CD4-positive, alpha-beta T cell treated with Interleukin-15 for 1 hour (primary cell): ENCODE data around the gene MRPL51.
"Not testable (repeated sequence)": the region's sequence is repeated elsewhere in the genome, so short reads cannot be mapped to it uniquely, and the experiment has no call there.

Source experiments
- DNase-seq: peaks from one replicate; pipeline ENCODE4 v3.0.0-alpha.2; 2020

MRPL51 gene

DNA sequence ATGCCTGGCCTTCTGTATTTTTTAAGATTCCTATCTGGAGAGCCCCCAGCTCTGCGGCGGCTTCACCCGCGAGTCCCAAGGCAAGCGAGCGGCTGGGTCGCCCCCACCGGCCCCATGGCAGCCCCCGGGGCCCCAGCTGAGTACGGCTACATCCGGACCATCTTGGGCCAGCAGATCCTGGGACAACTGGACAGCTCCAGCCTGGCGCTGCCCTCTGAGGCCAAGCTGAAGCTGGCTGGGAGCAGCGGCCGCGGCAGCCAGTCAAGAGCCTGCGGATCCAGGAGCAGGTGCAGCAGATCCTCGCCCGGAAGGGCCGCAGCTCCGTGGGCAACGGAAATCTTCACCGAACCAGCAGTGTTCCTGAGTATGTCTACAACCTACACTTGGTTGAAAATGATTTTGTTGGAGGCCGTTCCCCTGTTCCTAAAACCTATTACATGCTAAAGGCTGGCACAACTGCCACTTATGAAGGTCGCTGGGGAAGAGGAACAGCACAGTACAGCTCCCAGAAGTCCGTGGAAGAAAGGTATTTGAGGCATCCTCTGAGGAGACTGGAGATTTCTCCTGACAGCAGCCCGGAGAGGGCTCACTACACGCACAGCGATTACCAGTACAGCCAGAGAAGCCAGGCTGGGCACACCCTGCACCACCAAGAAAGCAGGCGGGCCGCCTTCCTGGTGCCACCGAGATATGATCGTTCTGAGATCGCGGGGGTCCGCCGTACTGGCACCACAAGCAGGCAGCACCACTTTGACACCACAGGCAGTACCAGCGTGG is 15.3 kb downstream of the MRPL51 start:
- DNase-seq: not testable (repeated sequence)

DNA sequence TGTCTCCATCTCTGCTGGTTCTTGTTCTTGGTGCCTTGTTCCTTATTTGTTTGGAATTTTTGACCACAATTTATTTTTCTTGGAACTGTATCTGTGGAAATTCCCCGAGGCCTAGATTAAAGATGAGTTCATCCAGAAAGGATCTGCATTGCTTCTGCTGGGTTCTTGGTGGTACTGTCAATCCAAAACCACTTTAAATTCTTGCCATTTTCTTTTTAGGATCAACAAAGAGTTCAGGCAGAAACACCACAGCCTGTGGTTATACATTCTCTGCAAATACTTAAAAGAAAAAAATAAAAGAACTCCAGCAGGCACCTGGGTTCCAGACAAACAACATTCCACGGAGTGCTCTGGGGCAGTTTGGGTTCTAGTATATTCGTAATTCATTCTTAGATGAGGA is 16.6 kb downstream of the MRPL51 start:
- no peak for DNase-seq

DNA sequence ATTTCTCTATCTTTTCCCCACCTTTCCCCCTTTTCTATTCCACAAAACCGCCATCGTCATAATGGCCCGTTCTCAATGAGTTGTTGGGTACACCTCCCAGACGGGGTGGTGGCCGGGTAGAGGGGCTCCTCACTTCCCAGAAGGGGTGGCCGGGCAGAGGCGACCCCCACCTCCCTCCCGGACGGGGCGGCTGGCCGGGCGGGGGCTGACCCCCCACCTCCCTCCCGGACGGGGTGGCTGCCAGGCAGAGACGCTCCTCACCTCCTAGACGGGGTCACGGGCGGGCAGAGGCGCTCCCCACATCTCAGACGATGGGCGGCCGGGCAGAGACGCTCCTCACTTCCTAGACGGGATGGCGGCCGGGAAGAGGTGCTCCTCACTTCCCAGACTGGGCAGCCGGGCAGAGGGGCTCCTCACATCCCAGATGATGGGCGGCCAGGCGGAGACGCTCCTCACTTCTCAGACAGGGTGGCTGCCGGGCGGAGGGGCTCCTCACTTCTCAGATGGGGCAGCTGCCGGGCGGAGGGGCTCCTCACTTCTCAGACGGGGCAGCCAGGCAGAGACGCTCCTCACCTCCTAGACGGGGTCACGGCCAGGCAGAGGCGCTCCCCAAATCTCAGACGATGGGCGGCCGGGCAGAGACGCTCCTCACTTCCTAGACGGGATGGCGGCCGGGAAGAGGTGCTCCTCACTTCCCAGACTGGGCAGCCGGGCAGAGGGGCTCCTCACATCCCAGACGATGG is 17.7 kb downstream of the MRPL51 start:
- not testable (repeated sequence) for DNase-seq

DNA sequence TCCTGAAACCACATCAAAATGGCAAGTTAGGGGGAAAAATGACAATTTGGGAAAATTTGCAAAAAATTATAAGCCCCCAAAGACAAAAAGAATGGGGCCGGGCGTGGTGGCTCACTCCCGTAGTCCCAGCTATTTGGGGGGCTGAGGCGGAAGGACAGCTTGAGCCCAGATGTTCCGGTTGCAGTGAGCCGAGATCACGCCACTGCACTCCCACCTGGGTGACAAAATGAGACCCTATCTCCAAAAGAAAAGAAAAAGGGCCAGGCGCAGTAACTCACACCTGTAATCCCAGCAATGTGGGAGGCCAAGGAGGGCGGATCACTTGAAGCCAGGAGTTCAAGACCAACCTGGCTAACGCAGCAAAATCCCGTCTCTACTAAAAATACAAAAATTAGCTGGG is 20.6 kb downstream of the MRPL51 start:
- no peak for DNase-seq

DNA sequence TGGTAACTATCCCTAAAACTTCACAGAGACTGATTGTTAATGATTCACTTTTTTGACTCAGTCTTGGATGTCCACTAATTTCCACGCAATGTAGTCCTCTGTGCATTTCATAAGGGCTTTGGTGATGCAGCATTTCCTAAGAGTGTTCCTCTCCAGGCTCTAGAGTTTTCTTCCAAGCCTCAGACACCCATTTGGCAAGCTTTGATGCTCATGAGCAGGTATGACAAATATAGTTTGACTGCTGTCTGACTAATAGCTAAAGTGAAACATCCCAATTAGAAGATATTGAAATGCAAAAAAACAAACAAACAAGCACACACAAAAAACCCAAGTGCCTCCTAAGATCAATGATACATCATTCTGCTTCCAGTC is 21.1 kb downstream of the MRPL51 start:
- DNase-seq: no peak

DNA sequence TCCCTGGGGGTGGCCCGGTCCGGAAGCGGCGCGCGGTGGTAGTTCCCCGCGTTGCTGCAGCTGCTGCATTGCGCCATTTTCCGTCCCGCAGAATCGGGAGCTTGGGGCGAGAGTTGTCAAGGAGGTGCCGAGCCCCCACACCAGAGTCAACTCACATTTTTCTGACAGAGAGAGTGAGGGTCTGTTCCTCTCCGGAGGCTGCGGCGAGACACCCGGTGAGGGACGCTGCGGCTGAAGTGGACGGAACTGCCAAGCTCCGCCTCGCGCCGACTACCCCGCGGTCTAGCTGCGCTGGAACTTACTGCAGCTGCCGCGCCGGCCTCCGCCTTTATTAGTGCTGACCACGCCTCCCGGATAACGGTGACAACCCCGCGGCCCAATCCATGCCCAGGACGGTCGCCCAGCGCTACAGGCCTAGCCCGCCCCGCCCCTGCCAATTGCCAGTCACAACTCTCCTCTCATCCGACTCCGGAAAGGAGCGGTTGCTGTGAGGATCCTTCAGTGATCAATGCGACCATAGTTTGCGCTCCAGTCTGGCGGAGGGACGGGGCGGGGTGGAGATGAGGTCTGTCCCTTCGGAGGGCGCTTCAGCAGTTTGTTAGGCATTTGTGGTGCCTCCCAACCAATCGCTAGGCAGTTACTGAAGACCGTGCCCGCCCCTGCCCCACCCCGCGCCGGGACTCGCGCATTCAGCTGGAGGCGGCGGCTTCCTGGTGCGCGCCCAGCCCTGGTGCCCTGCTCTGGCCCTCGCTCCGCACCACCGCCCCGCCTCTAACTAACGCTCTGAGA is 22.5 kb downstream of the MRPL51 start, which contains the start of gene VAMP1:
Gene VAMP1 (minus strand): TSS at position 303 of the 789 bp plus-strand sequence. CDS start 146 bp downstream, at position 157.
- peak; percentile 95 for DNase-seq

DNA sequence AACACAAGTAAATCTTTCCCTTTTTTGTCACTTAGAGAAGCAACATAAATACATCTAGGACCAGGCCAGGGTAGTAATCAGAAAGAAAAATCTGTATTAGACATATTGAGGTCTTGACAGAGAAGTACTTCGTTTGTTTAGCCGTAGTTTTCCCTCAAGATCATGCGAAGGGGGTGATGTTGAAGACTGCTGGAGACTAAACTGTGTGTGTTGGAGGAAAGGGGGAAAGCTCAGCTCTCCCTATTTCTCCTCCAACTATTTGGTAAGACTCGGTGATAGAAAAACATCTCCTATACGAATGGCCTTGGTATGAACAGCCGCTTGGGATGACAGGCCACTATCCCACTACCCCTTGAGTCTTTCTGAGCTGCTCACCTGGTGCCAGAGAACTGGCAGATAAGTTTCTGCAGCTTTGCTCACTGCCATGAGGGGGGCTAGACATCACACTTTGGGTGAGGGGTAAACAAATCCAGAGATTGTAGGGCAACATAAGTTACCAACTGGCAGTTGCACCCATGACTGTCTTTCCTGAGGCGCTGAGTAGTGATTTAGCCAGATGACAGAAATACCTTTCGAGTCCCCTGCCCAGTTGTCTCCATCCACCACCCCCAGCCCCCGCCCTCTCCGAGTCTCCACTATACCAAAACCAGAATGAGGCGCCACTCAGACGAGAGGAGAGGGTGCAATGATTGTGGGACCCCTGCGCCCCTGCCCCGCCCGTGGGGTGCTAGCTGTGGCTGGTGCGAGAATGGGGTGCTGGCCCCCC is 23.3 kb downstream of the MRPL51 start:
- no peak for DNase-seq

DNA sequence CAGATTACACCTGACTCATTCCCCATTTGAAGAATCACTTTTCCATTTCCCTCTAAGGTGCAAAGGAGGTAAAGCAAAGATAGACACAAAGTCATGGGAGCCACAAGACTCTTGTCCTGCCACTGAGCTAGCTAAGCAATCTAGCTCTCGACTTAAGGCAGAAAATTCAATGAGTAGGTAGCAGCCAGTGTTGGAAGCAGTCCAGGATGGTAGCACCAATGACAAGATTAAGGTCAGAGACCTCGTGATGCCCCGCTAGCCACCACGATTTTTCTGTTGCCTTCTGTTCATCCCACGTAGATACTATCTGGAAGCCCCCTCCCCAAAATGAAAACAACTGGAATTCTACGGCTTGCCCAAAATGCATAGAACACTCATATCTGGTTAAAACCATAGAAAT is 24.0 kb downstream of the MRPL51 start:
- no peak for DNase-seq

DNA sequence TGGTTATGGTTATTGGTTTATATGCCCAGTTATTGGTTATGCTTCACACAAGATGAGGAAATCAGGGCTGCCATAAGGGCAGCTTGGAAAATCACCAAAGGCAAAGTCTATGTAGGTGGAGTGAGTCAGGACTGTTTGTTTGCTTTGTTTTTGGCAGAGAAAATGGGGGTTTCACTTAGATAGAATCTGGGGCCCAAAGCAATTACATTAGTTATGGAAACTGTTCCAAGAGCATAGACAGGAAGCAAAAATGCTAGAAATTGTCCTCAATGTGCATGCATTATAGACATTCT is 24.8 kb downstream of the MRPL51 start:
- DNase-seq: no peak

DNA sequence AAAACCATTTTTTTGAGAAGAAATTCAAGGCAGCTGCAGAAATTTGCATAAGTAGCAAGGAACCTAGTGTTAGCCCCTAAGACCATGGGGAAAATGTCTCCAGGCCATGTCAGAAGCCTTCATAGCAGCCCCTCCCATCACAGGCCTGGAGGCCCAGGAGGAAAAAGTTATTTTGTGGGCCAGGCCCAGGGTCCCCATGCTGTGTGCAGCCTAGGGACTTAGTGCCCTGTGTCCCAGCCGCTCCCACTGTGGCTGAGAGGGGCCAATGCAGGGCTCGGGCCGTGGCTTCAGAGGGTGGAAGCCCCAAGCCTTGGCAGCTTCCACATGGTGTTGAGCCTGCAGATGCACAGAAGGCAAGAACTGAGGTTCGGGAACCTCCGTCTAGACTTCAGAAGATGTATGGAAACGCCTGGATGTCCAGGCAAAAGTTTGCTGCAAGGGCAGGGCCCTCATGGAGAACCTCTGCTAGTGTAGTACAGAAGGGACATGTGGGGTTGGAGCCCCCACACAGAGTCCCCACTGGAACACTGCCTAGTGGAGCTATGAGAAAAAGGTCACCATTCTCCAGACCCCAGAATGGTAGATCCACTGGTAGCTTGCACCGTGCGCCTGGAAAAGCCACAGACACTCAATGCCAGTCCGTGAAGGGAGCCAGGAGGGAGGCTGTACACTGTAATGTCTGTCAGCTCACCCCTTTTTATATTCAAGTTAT is 25.3 kb downstream of the MRPL51 start:
- not testable (repeated sequence) for DNase-seq

DNA sequence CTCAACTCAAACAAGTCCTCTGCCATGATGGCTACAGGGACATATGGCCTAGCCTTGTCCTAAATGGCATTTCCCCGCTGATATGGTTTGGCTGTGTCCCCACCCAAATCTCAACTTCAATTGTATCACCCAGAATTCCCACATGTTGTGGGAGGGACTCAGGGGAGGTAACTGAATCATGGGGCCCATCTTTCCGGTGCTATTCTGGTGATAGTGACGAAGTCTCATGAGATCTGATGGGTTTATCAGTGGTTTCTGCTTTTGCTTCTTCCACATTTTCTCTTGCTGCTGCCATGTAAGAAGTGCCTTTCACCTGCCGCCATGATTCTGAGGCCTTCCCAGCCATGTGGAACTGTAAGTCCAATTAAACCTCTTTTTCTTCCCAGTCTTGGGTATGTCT is 26.3 kb downstream of the MRPL51 start:
- not testable (repeated sequence) for DNase-seq

DNA sequence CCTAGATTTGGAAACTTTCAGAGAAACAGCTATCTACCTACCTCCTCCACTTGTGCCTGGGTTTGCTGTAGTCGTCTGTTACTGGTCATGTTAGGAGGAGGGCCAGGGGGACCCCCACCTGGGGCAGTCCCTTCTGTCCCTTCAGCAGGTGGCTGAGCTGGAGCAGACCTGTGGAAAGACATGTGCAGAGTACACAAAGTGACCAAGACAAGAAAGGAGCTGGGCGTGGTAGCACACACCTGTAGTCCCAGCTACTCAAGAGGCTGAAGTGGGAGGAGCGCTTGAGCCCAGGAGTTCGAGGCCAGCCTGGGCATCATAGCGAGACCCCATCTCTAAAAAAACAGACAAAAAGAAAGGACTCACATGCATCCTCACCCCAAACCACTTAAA is 26.9 kb downstream of the MRPL51 start:
- no peak for DNase-seq

DNA sequence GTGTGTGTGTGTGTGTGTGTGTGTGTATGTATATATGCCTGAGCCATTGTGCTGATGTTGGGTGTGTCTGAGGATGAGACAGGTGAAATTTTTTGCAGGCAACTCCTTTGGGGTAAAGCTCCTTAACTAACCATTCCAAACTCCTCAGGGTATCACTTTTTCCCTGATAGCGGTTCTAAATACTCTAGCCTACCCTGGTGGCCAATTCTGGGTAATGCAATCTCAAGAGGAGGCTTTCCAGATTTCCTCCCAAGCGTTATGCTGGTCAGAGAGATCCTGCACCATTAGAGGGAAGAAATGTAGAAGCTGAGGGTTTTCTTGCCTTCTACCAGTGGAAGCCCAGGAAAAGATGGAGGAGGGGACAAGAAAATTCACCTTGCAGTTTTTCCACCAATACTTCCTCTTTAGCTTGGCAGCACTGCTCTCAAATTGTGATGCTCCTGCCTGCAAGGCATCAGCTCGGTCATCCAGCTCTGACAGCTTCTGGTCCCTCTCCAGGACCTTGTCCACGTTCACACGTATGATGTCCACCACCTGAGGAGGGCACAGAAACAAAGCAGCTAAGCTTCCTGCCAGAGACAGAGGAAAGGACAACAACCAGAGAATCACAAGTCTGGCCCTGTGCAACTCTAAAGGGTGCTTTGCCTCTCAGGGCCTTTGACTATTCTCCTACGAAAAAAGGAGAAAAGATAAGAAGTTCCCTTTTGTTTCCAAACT is 27.4 kb downstream of the MRPL51 start:
- no peak for DNase-seq

DNA sequence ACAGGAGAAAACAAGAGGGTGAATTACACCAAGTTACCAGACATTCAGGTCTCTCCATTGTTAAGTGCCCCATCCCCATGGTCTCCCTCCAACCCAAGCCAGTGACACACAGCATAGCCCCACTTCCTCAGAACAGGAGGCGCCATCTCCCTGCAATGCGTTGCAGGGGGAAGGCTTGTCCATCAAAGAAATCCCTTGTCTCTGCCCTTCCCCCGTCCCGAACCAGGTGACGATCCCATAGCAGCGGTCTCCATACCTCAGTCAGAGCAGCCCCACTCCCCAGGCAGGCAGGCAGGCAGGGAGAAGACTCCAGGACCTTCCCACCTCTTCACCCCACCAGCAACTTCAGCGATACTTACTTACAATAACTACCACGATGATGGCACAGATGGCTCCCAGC is 28.5 kb downstream of the MRPL51 start:
- no peak for DNase-seq

DNA sequence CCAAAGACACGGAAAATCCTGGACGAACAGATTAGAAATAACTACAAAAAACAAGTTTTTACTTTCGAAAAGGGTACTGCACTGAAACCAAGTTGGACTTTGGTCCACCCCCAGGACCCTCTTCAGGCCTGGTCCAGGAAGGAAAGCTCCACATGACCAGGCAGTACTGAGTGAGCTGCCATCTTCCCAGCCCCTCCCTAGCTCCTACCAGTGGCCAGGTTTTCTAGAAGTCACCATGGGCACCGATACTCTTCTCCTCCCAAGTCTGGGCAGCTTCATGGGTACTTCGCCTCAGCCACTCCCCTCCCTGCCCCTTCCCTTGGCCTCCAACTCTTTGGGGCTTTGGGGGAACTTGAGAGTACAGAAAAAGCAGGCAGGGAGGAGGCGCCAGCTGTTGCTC is 29.2 kb downstream of the MRPL51 start:
- DNase-seq: no peak

DNA sequence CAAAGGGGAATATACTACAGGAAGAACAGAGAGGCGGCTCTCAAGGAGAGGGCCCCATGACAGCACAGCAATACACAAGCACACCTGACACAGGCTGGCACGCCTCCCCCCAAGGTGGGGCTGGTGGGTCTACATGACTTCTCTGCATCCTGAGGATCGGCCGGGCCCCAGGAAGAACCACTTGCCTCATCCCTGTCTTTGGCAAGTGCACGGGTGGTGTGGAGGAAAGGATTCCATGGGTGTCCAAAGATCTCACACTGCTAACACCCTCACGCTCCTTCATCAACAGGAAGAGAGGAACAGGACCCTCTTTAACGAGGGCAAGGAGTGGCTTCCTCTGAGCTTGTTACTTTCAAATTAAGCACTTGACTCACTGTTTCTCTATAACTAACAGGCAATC is 29.8 kb downstream of the MRPL51 start:
- DNase-seq: no peak

DNA sequence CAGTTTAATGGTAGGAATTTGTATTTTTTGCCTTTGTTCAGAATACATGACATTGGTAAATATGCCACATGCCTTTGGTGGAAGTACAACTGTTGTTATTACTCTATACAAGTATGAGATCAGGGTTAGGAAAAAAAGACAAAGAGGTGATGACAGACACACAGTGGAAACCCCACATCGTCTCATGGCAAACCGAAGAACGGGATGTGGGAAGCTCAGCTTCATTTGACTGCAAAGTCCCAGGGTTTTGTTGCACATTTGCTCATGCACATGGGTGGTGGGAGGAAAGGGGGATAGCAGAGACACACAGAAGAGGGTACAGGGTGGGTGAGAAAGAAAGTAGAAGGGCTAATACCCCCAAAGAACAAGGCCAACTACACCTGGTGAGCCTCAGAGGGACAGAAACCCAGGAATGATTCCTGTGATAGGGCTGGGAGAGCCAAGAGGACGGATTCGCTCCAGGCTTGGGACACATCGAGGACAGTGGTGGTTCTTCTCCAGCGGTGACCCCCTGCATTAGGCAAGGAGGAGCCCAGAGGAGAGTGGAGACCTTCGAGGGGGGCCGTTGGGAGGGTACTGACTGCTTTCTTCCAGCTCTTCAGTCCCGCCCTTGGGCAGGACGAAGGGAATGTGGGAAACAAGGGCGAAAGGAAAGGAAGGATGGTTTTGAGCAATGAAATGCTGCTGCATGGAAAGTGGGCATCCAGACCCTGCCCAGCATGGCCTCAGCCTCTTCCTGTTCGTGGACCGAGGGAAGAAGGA is 30.6 kb downstream of the MRPL51 start:
- no peak for DNase-seq

DNA sequence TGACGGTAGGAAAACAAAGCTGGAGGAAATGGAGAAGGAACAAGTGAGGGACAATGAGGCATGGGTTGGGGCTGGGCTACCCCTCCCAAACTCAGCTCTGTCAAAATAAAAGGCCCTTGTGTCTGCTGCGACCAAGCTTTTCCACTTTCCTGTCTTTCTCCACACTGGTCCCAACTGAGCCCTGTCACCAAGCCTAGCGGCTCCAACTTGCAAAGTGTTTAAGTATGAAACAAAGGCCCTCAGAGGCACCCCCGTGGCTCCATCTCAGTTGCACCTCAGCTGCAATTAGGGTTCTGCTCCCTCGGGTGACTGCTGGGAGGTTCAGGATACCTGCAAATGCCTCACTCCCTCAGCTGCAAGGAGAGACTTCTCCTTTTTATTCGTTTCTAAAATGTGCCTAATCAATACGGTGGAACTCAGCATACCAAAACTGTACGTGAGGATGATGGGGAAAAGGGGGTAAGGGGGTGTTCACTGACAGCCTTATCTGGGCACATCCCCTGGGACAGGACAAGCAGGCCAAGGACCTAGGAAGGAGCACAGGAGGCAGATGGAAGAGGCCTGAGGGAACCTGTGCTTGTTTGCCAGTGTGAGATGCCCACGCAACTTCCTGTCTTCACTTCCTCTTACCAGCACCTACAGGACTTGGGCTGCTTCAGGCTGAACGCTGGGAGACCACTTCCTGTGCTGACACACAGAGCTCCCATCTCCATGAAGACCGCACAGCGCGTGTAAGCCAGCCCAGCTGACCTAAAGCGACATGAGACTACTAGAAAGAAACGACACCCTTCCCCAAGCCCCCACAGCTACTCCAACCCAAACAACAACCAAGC is 31.4 kb downstream of the MRPL51 start:
- peak; percentile 91 for DNase-seq

DNA sequence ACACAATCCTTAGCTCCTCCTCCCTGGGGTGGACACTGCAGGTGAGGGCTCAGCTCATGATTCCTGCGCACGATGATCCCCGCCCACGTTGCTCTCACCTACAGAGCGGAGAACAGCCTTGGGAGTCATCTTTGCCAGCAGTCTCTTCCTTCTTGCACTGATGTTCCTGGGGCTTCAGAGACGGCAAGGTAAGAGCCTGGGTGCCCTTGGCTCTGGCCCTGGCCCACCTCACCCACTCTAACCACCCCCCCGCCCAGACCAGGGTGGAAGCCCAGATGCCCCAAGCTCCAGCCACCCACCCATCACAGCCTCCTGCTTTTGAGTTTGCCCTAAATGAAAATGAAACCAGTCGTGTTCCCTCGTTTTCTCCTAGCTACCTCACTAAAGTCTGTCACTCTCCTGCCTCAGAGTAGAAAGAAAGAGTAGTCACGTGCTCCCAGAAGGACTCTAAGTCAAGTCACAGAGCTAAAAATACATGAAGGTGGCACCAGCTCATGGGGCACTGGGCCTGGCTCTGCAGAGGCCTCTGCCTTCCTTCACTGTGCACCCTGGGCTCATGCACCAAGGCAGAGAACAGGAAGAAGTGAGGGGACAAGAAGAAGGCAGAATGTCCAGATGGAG is 32.2 kb downstream of the MRPL51 start:
- no peak for DNase-seq

DNA sequence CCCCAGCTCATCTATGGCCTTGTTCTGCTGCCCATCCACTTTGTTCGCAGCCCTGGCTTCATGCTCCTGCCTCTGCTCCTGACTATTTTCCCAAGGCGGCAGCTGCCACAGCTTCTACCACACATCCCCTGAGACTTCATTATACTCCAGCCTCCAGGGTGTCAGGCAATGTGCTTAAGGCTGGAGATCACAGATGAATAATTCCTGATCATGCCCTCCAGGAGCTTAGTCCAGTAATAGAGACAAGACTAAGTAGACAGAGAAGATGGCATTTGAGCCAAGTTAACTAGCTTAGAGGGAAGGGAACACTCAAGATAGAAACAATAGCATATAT is 34.1 kb downstream of the MRPL51 start:
- no peak for DNase-seq
